NCI-H2171 (cell line): ENCODE data around the gene GEMIN5.
"Not testable (repeated sequence)": the region's sequence is repeated elsewhere in the genome, so short reads cannot be mapped to it uniquely, and the experiment has no call there.

Experiments used
- DNase-seq: peaks from one replicate; lab custom pipeline; 2025; lab: John Stamatoyannopoulos, UW

GEMIN5 gene

GRCh38 chr5:154937718-154938466, at the start of gene GEMIN5:
Gene GEMIN5, minus strand, starts transcription at chr5:154938211. Its CDS starts 78 bp downstream, at chr5:154938133.
- DNase-seq = peak; percentile 57

GRCh38 chr5:154986151-154986550, 48.1 kb upstream of the GEMIN5 start:
- no peak for DNase-seq

- DNase-seq = no peak
Measured at GRCh38 chr5:154984946-154985516, 47.0 kb upstream of the GEMIN5 start.

GRCh38 chr5:154978294-154978693, 40.3 kb upstream of the GEMIN5 start:
- DNase-seq = not testable (repeated sequence)

GRCh38 chr5:154977409-154977808, 39.4 kb upstream of the GEMIN5 start:
- DNase-seq = no peak

- DNase-seq = not testable (repeated sequence)
Measured at GRCh38 chr5:154976082-154976481, 38.1 kb upstream of the GEMIN5 start.

- DNase-seq = peak; percentile 7
Measured at GRCh38 chr5:154972476-154973080, 34.6 kb upstream of the GEMIN5 start.

GRCh38 chr5:154971501-154971900, 33.5 kb upstream of the GEMIN5 start:
- no peak for DNase-seq

- no peak for DNase-seq
Measured at GRCh38 chr5:154970759-154971158, 32.7 kb upstream of the GEMIN5 start.

- DNase-seq = no peak
Measured at GRCh38 chr5:154968953-154969352, 30.9 kb upstream of the GEMIN5 start.

GRCh38 chr5:154967421-154968024, 29.5 kb upstream of the GEMIN5 start:
- no peak for DNase-seq

GRCh38 chr5:154966874-154967273, 28.9 kb upstream of the GEMIN5 start:
- no peak for DNase-seq

- DNase-seq = no peak
Measured at GRCh38 chr5:154966081-154966841, 28.2 kb upstream of the GEMIN5 start.

GRCh38 chr5:154962494-154962893, 24.5 kb upstream of the GEMIN5 start:
- DNase-seq = no peak

GRCh38 chr5:154956712-154957111, 18.7 kb upstream of the GEMIN5 start:
- no peak for DNase-seq

- no peak for DNase-seq
Measured at GRCh38 chr5:154949781-154950180, 11.8 kb upstream of the GEMIN5 start.

- DNase-seq = no peak
Measured at GRCh38 chr5:154948313-154948712, 10.3 kb upstream of the GEMIN5 start.

GRCh38 chr5:154947778-154948177, 9.8 kb upstream of the GEMIN5 start:
- DNase-seq = no peak

GRCh38 chr5:154945695-154946301, 7.8 kb upstream of the GEMIN5 start:
- no peak for DNase-seq

- no peak for DNase-seq
Measured at GRCh38 chr5:154944716-154945115, 6.7 kb upstream of the GEMIN5 start.

GRCh38 chr5:154943527-154943926, 5.5 kb upstream of the GEMIN5 start:
- DNase-seq = no peak
